T47D (cell line): Measurements from ENCODE around the gene CEP126.

Source experiments
- DNase-seq, 2 experiments: peaks; one replicate each; pipeline versions ENCODE4 v3.0.0 to v3.0.0-alpha.2; 2011 to 2012; ENCODE audit warnings: low read depth in 1 of 2, low spot score in 1 of 2
- JUND ChIP-seq: IDR thresholded peaks from 2 replicates; pipeline ENCODE4 v1.6.1; 2012; ENCODE audit warnings: low read depth
- in situ Hi-C: cut with HindIII; loops from 2 replicates; pipeline ENCODE4 v1.10.0; 2016; ENCODE audit warnings: low sequenced_read_pairs, low pct_unique_long_range_greater_than_20kb

CEP126 gene, protein sequence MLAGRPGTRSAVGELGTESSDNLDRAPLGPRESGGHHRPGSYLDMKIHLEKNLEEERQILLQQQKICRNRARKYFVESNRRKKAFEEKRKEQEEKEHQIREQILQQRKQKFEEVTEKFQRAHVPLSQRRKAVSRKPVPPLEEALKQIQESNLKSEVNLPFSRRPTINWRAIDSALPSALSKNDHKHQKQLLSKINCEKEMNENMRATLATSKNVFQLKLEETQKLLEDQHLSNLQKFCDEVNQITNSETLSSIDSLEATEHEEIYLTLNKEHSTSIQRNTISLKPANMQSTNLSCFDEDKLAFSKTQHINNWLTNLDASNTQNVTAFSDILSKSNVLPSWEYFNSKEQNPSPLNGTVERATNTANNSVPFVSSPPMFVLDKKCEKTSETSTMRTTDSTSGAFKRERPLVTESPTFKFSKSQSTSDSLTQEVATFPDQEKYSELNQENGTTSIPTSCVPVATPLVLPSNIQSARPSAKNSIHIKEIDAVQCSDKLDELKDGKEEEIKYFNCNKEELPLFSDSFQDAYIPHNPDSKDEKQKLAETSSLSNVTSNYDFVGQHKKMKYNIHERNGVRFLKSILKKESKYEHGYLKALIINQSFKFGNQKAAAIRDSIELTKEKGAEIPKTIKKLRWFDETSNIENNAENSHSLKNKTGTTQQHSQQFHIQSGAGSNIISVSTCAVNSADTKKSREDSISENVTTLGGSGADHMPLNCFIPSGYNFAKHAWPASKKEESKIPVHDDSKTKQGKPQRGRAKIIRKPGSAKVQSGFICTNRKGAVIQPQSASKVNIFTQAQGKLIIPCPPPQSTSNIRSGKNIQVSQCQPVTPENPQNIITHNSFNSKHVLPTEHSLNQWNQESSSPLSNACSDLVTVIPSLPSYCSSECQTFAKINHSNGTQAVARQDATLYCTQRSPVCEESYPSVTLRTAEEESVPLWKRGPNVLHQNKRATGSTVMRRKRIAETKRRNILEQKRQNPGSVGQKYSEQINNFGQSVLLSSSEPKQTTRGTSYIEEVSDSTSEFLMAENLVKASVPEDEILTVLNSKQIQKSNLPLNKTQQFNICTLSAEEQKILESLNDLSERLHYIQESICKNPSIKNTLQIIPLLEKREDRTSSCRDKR

GRCh38 chr11:101914738-101915426 lies at the start of gene CEP126:
CEP126 (plus strand) TSS chr11:101915010; CDS start chr11:101915285, 275 bp downstream.
- peak; percentile 88 to 95 for DNase-seq
- no peak for TF ChIP-seq JUND
- in situ Hi-C loops, result no loop called here

DNA sequence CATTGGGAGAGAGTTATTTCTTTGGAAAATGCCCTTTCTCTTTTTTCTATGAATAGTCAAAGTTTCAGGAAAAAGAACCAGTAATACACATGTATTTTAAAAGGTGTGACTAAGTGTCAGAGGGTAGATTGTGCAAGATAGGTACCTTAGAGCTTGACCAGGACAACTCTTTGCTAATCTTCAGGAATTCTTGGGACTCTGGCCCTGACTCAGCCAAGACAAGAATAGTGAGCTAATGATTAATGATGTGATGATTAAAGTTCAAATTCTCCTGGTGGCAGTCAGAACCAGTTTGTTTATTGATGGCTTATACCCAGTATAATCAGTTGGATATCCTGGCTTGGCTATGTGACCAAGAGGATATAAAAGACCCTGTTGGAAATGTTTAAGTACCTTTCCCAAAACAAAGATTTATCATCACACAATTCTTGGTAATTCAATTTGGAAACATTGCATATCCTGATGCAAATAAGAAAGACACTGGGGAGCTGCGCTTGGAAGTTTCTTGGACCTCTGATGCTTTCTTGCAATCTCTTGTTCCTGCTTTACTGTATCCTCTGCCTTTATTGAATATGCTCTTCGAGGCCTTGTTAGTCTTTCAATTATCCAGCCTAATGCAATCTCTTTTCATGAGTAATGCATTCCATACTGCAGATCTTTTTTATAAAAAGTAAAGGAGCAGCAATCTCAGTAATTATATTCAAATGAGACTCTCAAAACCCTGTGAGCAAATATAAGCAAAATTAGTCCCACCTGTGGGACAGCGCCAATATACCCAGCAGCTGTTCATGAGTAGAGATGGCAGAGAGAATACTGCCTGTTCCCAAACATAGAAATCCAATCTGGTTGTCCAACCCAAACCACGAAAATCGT lies 48.0 kb upstream of the CEP126 start:
- in situ Hi-C loops, result no loop called here
- no peak for TF ChIP-seq JUND
- no peak for DNase-seq

- in situ Hi-C loops, result no loop called here
- DNase-seq, result no peak
- TF ChIP-seq JUND, result no peak
Observed at GRCh38 chr11:101867951-101868350, 46.9 kb upstream of the CEP126 start.

- TF ChIP-seq JUND, result no peak
- in situ Hi-C loops, result no loop called here
Observed at GRCh38 chr11:101870510-101870909, 44.3 kb upstream of the CEP126 start.

DNA sequence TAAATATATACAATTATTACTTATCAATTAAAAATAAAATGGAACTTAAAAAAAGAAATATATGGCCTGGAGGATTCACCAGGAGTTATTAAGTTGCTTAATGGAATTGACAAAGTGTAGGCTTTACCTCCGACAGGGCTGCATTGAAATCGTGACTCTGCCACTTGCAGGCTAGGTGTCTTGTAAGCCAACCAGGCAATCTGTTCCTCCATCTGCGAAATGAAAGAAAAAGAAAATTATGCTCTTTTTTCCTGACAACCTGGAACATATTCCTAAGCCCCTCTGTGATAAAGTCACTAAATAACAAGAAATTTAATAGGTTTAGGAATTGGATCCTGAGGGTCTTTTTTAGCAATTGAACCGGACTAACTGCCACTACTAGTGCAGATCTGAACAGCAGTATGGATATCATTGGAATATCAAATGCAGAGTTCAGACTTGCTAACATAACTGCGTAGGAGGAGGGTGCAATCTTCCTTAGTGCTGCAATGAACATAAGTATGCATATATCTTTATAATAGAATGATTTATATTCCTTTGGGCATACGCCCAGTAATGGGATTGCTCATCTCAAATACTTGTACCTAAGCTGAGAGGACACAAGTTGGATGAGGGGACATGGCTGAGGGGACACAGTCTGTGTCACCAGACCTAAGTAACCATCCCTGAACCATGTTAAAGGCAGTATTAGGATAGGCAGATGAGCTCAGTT lies 42.5 kb upstream of the CEP126 start:
- no peak for DNase-seq
- in situ Hi-C loops, result no loop called here
- TF ChIP-seq JUND, result no peak

More at GRCh38 chr11:101870510-101870909, 44.3 kb upstream of the CEP126 start:
- no peak for DNase-seq

- in situ Hi-C loops, result no loop called here
- TF ChIP-seq JUND, result no peak
- DNase-seq, result peak in 1 of 2 experiments; percentile 74
Observed at GRCh38 chr11:101880222-101880621, 34.6 kb upstream of the CEP126 start.

- no peak for TF ChIP-seq JUND
- in situ Hi-C loops, result no loop called here
- DNase-seq, result no peak
Observed at GRCh38 chr11:101881586-101881985, 33.2 kb upstream of the CEP126 start.

GRCh38 chr11:101885631-101886030 lies 29.2 kb upstream of the CEP126 start:
- DNase-seq, result no peak
- no peak for TF ChIP-seq JUND
- in situ Hi-C loops, result no loop called here

GRCh38 chr11:101889767-101890166 lies 25.0 kb upstream of the CEP126 start:
- in situ Hi-C loops, result no loop called here
- no peak for TF ChIP-seq JUND
- no peak for DNase-seq

DNA sequence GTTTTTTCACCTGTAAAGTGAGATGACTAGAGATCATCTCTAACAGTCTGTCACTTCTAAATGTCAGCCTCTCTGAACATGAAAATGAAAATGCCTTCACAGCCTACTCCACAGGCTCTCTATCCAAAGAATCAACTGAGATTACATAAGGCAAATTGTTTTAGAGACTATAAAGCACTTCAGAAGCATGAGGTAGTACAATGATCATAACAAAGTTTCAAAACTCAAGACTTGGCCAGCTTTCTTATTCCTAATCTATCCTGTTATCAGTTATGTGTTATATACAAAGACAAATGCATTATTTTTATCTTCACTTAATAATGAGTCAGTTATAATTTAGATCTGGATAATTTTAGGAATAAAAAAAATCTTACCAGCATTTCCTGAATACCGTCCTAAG lies 20.3 kb upstream of the CEP126 start:
- TF ChIP-seq JUND, result no peak
- in situ Hi-C loops, result no loop called here
- DNase-seq, result no peak

DNA sequence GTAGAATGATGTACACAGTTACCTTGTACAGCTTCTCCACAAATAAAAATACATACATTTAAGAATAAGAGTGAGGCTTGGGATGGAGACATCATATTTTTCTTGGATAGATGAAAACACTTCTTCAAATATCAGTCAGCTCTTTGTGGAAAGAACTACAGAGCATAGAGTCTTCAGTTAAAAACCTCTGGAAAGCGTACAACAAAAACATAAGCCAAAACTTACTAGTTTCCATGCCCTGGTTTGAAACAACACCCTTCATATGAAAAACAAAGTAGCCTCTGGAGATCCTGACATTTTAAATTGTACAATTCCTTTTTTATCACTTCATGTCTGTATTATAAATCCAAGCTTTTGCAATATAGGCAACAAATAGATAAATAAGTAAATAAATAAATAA lies 7.0 kb upstream of the CEP126 start:
- no peak for TF ChIP-seq JUND
- DNase-seq, result no peak
- in situ Hi-C loops, result no loop called here
